DMS53 treated with DMSO at 0.1 percent for 48 hours (cell line): ENCODE measurements around the gene OBP2A.

Experiments used
- DNase-seq: peaks from one replicate; lab custom pipeline; 2025; ENCODE audit not compliant: unreplicated experiment; lab: John Stamatoyannopoulos, UW

The OBP2A gene

DNA sequence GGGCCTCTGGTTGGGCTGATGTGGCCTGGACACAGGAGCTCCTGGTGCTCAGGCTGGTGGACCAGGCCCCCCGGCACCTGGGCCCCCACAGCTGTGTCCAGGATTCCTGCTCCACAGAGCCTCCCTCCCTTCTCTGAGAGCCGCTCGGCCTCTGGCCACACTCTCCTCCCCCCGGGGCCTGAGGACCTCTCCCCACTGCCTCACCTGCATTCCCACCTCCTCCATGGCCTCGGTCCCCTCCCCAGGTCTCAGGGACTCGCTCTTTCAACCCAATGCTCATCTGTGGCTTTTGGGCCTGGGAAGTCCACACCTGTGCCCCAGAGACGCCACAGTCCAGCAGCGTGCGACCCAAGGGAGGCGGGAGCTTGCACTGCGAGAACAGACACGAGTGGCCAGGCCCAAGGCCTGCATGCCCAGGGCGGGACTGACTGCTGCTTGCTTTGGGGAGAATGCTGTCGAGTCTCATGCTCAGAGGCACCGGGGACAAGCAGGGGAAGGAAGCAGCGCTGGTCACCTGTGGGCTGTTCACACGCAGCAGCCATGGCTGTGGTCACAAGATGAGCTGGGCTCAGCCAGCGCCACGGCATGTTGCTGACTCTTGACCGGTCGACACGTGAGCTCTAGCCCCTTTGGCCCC, 30.2 kb downstream of the OBP2A start:
- DNase-seq = no peak

DNA sequence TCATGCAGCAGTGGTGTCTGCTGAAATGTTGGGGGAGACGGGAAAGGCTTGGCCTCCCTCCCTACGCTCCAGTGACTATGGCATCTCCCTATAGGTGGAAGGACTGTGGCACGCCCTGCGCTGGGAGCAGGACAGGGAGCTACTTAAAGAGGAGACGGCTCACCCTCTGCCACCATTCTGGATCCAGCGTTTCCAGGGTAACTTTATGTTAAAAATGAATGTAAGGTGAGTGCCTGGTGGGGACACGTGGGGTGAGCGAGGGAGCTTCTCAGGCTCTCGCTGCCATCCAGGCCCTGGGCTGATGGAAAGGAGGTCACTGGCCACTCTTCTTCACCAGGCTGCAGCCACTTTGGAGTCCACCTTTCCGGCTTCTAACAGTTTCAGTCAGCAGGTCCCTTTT, 31.3 kb downstream of the OBP2A start:
- no peak for DNase-seq

GRCh38 chr9:135579356-135579755, 33.4 kb downstream of the OBP2A start:
- DNase-seq = no peak

DNA sequence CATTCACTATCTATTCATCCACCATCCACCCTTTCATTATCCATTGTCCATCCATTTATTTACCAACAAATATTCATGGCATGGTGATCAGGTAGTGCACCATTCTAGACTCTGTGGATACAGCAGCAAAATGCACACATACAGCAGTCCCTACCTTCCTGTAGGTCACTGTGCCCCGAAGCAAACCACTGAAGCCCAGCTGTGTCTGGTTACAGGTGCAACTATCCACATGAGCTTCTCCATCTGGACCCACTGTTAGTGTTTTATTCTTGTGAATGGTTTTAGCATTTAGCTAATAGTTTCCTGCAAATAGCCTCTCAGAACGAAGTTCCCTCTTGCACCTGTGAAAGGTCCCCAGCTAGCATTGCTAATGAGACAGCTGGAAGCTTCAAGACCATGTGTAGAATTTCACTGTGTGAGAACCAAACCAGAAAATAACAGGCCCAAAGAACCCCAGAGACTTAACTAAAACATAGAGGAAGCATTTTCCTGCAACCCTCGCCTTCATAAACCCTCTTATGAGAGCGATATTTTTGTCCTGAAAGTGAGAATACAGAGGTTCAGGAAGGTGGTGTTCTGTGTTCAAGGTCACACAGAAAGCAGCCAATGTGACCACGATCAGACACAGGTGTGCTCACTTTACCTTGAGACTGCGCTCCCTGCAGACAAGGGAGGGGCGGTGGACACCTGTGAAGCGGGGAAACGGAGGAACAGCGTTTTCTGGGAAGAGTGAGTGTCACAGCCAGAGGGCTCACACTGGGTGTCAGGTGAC, 34.1 kb downstream of the OBP2A start:
- no peak for DNase-seq

- DNase-seq = no peak
These were observed 34.9 kb downstream of the OBP2A start for GRCh38 chr9:135580664-135581380.

DNA sequence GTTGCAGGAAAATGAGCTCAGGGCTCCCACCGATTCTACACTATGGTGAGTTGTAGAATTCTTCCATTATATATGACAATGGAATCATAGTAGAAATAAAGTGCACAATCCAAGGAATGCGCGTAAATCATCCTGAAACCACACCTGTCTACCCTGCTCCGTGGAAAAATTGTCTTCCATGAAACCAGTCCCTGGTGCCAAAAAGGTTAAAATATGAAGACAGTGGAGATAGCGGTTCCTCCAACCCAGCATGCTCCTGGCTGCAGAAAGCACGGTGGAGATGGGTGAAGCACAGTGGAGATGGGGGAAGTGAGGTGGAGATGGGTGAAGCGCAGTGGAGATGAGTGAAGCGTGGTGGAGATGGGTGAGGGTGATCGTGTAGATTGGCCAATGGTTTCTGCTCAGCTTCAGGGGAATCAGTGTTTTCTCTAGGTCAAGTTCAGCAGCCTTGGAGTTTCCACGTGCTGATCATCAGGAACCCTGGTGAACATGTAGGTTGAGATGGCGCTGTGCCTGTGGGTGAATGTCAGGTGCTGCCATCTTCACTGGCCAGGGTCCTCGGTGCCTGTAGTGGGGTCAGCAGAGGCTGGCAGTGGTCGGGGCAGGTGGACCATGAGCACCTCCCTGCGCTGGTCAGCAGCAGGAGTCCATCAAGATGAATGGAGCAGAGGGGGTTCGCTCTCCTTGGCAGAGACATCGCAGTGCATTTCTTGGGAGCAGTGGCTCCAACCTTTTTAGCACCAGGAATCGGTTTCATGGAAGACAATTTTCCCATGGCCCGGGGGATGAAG, 35.9 kb downstream of the OBP2A start:
- DNase-seq = no peak

DNA sequence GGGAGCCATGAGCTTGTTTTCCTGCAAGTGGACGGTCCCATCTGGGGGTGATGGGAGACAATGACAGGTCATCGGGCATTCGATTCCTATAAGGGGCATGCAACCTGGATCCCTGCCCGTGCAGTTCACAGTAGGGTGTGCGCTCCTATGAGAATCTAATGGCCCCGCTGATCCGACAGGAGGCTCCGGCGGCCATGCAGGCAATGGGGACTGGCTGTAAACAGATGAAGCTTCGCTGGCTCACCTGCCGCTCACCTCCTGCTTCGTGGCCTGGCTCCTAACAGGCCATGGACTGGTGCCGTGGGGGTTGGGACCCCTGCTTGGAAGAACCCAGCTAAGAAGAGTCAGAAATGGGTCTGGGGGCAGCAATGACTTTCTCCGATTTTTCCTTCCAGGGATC, 36.6 kb downstream of the OBP2A start:
- no peak for DNase-seq

DNA sequence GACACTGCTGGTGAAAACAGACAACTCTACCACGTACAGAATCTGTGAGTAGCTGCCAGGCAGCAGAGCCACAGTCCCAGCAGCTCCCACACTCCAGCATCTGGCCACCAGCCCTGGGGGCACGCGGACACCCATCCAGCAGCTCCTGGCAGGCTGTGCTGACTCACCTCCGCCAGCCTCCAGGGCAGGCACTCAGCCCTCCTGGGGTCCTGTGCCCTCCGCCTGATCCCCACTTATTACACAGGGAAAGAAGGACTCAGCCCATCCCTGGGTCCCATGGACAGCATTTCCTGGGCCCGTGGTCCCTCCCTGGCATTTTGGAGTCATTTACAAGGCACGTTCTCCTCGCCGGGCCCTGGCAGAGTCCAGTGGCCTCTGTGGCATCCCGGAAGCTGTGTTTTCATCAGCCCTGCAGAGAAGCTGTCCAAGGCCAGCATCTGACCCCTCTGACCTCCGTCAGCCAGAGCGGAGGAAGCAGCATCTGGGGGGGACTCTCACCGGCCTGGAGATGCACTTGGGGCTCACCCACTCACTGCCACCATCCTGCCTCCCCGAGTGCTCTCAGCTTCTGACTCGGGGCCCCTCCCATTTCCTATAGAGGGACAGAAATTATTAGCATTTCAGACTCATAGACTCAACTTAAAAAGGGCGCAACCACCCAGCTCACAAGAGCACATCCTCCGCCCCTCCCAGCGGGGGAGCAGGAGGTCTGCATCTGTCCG, 37.2 kb downstream of the OBP2A start:
- no peak for DNase-seq

GRCh38 chr9:135583688-135584011, 37.7 kb downstream of the OBP2A start:
- DNase-seq = no peak

GRCh38 chr9:135584371-135584770, 38.4 kb downstream of the OBP2A start:
- no peak for DNase-seq

- DNase-seq = no peak
These were observed 39.0 kb downstream of the OBP2A start for GRCh38 chr9:135584934-135585333.

- no peak for DNase-seq
These were observed 40.7 kb downstream of the OBP2A start for GRCh38 chr9:135586601-135587109.

DNA sequence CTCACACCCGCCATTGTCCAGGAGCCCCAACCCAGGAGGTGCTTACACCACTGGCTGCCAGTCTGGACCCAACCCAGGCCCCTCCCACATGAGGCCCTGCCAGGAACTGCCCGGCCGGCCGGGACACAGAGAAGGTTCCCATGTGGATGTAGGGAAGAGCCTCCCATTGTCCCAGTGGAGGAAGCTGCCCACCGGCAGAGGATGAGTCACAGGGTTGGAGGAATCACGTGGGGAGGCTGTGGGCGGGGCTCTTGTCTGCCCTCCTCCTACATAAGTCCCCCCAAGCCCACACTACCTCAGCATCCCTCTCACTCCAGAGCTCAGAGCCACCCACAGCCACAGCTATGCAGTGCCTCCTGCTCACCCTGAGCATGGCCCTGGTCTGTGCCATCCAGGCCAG, 41.7 kb downstream of the OBP2A start:
- DNase-seq = no peak

GRCh38 chr9:135588371-135588770, 42.4 kb downstream of the OBP2A start:
- no peak for DNase-seq

DNA sequence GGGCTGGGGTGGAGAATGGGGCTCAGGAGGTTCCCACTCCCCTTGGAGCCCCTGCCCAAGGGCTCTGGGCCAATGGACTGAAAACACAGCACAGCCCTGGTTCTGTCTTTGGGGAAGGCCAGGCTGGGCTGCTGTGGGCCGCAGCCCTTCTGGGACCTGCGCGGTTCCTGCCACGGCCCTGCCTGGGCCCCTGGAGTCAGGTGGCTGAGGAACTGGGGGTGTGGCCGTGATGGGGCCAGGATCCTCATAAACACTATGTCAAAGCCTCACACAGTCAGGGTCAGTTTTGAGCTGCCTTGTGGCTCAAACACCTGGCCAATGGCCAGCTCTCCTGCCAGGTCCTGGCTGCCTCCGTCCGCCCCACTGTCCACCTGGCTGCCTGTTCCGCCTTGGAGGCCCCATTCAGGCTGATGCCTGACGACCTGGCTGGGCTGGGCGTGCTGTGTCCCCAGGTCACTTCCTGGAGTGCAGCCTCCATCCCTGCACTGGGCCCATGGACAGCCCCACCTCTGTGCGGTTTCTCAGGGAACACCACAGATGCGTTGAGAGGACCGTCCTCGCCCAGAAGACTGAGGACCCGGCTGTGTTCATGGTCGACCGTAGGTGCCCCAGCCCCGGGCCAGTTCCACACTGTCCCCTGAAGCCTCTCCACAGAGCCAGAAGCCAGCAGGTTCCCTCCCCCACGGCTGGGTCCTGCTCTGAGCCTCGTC, 43.1 kb downstream of the OBP2A start:
- no peak for DNase-seq

DNA sequence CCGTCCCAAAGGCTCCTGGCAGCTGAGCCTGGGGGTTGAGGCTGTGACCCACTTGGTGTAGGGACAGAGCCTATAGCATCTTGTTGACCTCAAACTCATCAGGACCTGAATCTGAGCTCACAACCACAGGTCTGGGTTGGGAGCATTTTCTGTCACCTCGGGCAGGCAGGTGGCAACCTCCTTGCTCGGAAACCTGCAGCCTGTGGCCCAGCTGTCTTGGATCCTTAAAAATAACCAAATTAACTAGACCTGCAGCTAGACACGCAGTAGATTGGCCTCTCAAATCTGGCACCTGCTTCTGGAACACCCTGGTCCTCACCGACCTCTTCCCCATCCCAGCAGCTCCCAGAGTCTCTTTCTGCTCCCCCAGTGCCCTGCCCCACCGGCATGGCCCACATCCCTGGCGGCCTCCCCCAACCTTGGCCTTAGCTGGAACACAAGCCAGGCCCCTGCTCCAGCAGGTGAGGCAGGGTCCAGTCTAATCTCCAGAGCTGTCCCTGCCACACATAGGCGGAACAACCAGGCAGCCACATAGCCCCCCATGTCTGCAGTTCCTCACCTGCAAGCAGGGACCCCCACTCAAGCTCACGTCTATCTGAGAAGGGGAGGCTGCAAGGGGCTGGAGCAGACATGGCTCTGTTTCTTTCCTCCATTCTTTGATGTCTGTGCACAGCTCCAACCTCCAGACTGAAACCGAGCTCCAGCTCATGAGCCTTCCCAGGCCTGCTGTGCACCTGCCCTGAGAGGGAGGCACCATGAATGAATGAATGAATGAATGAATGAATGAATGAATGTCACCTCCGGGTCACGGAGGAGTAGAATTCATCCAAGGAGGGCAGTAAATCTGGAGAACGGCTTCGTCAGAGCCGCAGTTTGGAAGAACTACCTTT, 43.9 kb downstream of the OBP2A start:
- DNase-seq = no peak

- no peak for DNase-seq
These were observed 44.7 kb downstream of the OBP2A start for GRCh38 chr9:135590486-135591079.

- DNase-seq = no peak
These were observed 45.8 kb downstream of the OBP2A start for GRCh38 chr9:135591506-135592330.
